GM21381 (cell line): ENCODE data around the gene MAGEA11.
"Not testable (repeated sequence)": the region's sequence is repeated elsewhere in the genome, so short reads cannot be mapped to it uniquely, and the experiment has no call there.

Experiments used
- ATAC-seq: cut with Tn5 transposase; IDR thresholded peaks from one replicate; pipeline ENCODE4 v1.9.1; 2021; ENCODE audit warnings: mild to moderate bottlenecking, moderate library complexity; ENCODE audit not compliant: unreplicated experiment

The MAGEA11 gene, protein sequence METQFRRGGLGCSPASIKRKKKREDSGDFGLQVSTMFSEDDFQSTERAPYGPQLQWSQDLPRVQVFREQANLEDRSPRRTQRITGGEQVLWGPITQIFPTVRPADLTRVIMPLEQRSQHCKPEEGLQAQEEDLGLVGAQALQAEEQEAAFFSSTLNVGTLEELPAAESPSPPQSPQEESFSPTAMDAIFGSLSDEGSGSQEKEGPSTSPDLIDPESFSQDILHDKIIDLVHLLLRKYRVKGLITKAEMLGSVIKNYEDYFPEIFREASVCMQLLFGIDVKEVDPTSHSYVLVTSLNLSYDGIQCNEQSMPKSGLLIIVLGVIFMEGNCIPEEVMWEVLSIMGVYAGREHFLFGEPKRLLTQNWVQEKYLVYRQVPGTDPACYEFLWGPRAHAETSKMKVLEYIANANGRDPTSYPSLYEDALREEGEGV

DNA sequence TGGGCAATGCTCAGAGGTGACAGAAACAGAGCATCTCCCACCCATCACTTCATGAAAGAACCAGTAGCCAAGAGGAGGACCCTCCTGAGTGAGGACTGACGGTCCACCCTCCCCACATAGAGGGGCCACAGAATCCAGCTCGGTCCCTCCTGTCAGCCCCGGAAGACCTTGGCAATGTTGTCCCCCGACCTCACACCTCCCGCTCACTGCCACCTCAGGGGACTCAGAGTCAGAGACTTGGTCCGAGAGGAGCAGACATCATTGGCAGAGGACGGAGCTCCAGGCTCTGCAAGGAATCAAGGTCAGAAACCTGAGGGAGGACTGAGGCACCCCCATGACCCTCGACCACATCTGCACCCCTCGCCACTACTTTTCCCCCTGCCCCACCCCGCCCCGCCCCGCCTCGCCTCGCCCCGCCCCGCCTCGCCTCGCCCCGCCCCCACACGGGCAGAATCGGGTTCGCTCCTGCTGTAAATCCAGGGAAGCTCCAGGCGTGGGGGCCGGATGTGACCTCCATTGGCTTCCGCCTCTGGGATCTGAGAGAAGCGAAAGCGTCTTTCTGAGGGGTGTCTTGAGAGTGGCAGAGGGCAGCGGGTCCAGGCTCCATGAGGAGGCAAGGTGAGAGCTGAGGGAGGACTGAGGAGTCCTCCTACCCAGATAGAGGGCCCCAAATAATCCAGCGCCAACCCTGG, at the start of gene MAGEA11:
TSS of gene MAGEA11 (plus strand) at position 516 of the 692 bp plus-strand sequence. CDS start 1,100 bp downstream, outside the sequence.
- no peak for ATAC-seq

DNA sequence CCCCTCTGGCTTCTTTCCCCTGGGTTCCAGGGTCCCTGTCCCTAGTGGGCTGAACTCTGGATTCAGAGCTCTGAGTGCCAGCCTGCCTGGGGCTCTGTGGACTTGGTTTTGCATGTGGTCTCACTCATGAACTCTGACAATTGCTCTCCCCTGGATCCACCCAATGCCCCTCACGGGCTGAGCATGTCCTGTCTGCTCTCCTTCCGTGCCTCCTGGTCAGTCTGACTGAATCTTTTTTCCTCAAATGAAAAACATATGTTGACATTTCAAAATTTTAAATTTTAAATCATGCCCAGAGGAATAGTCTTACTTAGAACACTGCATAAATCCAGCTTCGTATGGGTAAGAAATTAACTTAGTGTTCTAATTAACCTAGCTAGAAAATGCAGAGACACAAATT, 36.8 kb upstream of the MAGEA11 start:
- ATAC-seq: not testable (repeated sequence)

DNA sequence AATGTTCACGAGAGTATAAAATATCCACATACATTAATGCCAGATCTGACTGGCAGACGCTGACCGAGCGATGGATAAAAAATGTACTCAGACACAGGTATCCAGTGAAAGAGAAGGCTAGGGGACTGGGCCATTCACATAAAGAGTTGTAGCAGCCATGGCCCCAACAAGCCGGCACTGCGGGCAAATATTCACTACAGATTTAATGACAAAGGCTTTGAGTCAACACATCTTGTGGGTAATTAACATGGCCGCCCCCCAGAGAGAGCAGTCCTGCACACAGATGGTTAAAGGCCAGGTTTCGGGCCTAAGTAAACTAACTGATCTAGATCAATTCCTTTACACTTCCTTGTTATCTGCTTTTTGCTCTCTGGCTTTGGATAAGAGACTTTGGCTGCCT, 36.3 kb upstream of the MAGEA11 start:
- ATAC-seq: not testable (repeated sequence)

DNA sequence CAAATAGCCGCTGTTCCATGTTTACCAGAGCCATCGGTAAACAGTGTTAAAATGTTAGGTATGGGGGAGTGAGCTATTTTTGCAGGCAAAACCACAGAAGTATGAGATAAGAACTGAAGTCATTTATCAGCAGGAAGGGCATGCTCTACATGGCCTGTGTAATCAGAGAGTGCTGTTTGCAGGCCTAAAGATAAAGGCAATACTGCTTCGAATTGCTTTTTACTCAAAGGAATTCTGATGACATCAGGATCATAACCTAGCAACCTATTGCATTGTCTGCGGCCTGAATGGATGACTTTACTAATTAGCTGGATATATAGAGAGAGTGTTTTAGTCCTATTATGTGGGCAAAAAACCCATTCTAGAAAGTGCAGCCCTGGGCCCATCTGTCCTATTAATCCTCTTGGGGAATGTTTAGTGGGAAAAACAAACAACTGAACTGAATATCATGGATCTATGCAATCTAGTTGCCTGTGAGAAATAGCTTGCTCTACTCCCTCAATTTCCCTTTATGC, 32.6 kb upstream of the MAGEA11 start:
- not testable (repeated sequence) for ATAC-seq

DNA sequence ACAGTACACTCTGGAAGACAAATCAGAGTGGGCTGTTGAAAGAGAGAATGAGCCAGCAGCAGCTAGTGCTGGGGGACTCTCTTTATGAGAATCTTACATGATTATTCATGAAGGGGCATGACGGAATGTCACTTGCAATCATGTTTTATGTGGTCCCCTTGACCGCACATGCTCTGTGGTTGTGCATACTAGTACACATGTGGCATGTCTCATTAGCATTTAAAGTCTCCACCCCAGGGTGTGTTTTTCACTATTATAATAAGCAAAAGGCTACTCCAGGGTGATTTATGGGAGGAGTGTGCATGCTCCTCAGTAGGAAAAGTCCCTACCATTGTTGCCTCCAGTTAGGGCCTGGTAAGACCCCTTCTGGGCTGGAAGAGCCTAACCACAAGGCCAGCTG, 30.7 kb upstream of the MAGEA11 start:
- ATAC-seq: no peak

DNA sequence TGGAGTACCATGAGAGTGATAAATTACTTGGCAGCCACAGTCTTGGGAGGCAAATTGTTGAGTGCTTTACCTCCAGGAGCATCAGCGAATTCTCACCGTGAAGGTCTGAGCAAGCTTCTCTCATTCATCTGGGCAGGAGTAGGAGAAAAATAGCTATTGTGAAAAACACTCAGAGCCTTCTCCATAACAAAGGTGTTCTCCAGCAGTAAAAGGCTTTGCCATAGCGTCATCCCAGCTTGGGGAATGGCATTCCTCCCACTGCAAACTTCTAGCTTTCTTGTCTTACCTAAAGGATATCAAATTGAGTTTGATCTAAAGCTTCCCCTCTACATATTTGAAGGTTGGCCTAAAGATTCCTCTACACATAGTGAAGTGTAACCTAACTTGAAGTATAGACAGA, 29.8 kb upstream of the MAGEA11 start:
- no peak for ATAC-seq

DNA sequence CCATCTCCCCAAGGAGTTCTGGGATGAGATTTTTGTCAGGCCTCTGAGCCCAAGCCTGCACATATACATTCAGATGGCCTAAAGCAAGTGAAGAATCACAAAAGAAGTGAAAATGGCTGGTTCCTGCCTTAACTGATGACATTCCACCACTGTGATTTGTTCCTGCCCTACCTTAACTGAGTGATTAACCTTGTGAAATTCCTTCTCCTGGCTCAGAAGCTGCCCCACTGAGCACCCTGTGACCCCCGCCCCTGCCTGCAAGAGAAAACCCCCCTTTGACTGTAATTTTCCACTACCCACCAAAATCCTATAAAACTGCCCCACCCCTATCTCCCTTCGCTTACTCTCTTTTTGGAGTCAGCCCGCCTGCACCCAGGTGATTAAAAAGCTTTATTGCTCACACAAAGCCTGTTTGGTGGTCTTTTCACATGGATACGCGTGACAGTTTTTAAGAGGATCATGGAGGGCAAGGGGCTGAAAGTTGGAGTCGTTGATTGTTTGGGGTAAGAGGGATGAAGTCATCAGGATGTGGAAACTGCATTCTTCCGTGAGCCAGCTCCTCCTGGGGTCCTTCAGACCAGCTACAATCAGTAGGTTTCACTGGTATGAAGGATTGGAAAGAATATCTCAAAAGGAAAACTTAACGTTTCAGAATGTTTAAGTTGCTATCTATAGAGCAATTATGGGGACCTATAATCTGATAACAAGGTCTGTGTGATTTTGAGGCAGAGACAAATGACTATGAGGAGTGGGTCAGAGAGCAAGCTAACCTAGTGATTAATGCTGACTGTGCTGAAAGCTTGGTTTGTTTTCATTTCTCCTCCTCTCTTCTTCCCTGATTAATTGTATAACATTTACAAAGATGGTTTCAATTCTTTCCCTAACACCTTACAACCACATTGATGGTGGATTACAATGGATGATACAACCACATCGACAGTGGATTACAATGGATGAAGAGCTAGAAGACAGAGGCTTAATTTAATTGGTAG, 28.6 kb upstream of the MAGEA11 start:
- no peak for ATAC-seq

DNA sequence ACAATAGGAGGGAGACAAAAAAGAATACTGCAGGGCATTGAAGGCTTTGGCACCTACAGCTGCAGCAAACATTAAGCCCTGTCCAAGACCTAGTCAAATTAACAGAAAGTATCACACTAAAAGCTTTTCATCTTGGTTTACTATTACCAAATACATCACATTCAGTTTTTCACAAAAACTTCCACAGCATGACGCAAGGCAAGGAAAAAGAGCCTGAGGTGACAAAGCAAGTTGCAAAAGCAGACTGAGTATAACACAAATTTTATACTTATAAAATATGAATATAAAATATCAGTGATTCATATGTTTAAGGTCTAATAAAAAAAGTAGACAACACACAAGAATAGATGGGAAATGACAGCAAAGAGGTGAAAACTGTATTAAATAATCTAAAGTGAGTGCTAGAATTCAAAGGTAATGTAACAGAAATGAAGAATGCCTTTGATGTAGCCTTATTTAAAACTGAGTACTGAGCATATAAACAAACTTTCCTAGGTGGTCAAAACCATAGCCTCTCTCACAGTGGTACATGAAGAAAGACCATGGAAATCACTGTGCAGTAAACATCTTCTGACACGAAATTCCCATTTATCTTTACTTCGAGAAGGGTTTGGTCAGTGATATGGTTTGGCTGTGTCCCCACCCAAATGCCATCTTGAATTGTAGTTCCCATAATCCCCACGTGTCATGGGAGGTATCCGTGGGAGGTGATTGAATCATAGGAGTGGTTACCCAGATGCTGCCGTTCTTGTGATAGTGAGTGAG, 27.7 kb upstream of the MAGEA11 start:
- no peak for ATAC-seq

DNA sequence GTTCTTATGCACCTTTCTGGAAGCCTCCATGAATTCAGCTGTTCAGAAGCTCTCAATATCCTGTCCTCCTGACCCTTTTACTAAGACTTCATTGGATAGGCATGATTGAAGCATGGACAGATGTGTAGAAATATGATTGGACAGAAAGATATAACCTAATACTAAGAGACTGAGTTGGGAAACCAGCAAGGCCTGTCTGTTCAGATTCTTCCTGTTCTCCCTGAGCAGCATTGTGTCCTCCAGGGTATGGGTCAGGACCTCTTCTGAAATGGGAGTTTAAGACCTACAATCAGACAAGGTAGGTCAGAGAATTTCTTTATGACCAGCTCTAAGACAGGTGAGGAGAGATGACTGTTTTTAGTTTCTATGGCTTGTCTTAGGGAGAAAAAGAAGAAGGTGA, 23.9 kb upstream of the MAGEA11 start:
- no peak for ATAC-seq

DNA sequence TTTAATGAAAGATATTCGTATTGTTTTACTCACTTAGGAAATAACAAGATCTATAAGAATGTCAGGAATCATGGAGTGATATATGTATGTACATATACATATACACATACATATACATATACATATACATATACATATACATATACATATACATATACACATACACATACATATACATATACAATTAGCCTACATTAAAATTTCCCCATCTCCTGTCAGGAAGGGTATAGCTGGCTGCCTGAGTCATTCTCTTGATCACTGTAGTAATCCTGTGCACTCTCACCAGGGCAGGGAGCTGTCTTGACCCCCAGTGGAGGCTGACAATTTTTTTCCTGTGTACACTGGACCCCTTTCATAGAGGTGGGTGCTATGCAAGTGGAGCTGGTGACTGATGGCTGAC, 23.3 kb upstream of the MAGEA11 start:
- ATAC-seq: no peak

DNA sequence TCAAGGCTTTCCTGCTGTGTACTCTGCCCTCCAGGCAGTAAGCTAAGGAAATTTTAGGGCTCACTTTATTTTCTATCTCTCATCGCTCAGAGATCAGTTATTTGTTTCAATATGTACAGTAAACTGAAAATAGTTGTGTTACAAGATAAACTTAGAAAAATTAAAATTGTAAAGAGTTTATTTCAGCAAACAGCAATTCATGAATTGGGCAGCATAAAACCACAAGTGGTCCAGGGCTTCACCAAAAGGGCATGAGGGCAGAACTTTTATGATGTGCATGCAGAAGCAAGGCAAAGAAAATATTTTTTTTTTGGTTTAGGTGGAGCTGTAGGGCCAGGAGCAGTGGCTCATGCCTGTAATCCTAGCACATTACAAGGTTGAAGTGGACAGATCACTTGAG, 20.1 kb upstream of the MAGEA11 start:
- ATAC-seq: no peak

DNA sequence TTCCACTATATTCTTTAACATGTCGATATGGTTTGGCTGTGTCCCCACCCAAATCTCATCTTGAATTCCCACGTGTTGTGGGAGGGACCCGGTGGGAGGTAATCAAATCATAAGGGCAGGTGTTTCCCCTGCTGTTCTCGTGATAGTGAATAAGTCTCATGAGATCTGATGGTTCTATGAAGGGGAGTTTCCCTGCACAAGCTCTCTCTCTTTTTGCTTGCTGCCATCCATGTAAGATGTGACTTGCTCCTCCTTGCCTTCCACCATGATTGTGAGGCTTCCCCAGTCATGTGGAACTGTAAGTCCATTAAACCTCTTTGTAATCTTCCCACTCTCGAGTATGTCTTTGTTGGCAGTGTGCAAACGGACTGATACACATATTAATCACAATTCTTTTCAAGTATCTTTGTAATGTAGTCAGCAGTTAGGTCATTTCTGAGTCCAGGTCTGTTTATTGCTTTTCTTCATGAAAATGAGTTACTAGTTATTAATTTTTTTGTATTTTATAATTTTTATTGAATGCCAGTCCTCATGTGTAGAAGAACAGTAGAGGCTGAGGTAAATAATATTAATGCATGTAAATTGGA, 19.1 kb upstream of the MAGEA11 start:
- ATAC-seq: not testable (repeated sequence)

DNA sequence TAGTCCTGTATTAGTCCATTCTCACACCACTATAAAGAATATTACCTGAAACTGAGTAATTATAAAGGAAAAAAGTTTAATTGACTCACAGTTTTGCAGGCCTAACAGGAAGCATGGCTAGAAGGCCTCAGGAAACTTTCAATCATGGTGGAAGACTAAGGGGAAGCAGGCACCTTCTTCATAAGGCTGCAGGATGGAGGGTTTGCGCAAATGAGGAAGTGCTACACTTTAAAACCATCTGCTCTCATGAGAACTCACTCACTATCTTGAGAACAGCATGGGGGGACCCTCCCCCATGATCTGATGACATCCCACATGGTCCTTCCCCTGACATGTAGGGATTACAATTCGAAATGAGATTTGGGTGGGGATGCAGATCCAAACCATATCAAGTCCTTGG, 12.1 kb upstream of the MAGEA11 start:
- no peak for ATAC-seq

DNA sequence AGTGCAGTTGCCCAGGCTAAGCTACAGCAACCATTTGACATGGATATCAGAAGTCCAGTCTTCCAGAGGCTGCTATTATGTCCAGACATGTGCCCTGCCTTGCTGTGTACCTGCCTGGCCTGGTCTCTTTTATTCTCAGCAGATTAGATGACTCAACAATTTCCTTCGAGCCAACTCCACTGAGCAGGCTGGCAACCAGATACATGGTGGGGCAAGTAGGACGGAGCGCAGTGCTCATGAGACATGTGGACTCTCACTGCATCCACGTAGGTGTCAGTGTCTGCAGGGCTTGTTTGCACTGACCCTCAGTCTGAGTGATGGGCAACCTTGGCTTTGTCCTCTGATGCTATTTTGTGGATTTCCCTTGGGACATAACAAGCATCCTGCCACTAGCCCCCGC, 7.2 kb upstream of the MAGEA11 start:
- ATAC-seq: no peak

DNA sequence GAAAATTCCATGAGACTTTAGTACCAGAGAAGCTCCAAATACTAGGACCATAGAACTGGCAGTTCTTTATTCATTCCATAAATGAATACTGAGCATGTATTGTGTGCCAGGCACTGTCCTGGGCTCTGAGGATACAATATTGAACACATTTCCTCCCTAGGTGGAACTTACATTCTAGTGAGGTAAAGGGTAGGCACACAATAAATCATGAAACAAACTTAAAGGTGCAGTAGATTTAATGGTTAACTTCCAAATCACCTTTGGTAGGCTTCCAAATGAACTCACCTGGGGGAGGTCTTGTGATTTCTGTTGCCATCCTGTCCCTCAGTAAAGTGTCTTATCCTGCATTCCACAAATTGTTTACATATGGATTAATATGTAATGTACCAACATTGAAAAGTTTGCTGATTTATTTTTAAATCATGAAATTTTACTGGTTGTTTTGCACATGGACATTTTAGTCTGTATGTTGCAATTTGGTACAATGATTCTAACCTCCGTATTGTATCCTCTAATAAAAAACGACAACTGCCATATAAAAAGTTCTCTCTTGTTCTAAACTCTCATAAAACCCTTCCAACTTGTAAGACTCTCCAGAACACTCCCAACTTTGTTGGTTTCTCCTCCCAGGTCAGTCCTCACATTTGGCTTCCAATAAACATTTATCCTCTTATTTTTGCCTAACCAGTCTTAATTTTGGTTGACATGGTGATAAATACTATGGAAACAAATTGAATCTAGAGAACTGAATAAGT, 4.5 kb upstream of the MAGEA11 start:
- ATAC-seq: no peak

DNA sequence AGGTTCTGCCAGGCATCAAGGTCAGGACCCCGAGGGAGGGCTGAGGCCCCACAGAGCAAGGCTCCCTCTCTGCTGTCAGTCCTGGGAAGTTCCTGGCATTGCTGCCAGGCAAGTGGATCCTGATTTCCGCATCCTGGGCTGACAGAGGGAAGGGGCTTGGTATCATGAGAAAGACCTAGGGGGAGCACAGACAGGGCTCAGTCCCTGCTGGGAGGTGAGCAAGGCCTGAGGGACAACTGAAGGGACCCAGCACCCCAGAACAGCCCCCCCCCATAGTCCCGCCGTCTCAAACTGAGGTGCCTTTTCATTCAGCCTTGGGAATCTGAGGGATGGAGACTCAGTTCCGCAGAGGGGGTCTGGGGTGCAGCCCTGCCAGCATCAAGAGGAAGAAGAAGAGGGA, 971 bp downstream of the MAGEA11 start:
- no peak for ATAC-seq

DNA sequence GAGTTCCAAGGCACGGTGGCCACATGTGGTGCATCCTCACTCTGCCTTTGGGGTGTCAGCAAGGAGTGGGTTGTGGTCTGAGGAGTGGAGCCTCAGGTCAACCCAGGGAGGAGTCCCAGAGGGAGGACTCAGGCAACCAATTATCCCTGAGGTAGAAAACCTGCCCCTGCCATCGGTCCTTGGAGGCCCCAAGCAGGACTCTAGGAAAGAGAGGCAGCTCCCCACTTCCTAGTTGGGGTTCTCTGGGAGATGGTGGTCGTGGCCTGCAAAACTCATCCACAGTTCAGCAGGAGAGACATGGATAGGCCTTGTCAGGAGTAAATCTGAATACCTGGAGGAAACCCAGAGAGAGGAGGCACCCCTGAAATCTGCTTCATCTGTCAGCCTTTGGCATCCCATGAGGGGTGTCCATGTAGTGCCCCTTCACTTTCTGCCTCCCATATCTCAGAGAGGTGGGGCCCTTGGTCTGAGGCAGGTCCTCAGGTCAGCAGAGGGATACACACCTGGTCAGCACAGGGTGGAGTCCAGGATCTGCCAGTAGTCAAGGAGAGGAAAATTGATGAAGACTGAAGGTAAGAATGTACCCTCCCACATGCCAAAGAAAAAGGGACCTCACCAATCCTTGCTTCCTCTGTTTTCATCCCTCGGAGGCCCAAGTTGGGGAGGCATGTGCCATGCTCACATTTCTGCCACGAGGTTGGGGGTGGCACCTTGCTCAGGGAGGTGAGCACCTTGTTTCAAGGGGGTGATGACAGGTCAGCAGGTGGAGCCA, 1.6 kb downstream of the MAGEA11 start:
- no peak for ATAC-seq

DNA sequence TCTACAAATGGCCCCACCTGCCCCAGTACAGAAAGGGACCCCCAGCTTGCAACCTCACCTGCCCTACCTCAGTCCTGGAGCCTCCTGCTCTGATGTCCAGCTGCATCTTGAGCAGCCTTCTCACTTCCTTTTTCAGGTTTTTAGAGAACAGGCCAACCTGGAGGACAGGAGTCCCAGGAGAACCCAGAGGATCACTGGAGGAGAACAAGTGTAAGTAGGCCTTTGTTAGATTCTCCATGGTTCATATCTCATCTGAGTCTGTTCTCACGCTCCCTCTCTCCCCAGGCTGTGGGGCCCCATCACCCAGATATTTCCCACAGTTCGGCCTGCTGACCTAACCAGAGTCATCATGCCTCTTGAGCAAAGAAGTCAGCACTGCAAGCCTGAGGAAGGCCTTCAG, 3.6 kb downstream of the MAGEA11 start:
- no peak for ATAC-seq
